Hepatocyte (in vitro differentiated cells): ENCODE results near the gene FGGY. TPM values are rescaled to one million over a fixed set of nuclear protein-coding genes. Genes with fewer than 3 reads are reported as not detected.

Experiments used
- DNase-seq: peaks from one replicate; pipeline ENCODE4 v3.0.0-alpha.2; 2016; ENCODE audit warnings: low spot score
- H2AFZ ChIP-seq: fragments of 200-600 bp; sonication (generic); 2 replicates; pipeline ENCODE4 v1.6.0; 2016; ENCODE audit warnings: antibody characterized with exemption, mild to moderate bottlenecking
- H3K27ac ChIP-seq: fragments of 200-600 bp; sonication (generic); 2 replicates; pipeline ENCODE4 v1.5.1; 2016; ENCODE audit warnings: mild to moderate bottlenecking
- H3K27me3 ChIP-seq: fragments of 200-600 bp; sonication (generic); 2 replicates; pipeline ENCODE4 v1.6.1; 2016
- H3K36me3 ChIP-seq: fragments of 200-600 bp; sonication (generic); replicated peaks from 2 replicates; pipeline ENCODE4 v1.5.1; 2016; ENCODE audit warnings: low read depth; ENCODE audit not compliant: insufficient read depth
- H3K4me1 ChIP-seq: fragments of 200-600 bp; sonication (generic); 2 replicates; pipeline ENCODE4 v1.5.1; 2016; ENCODE audit warnings: mild to moderate bottlenecking, moderate library complexity; ENCODE audit not compliant: insufficient read depth
- H3K4me2 ChIP-seq: fragments of 200-600 bp; sonication (generic); 2 replicates; pipeline ENCODE4 v1.6.0; 2016
- H3K4me3 ChIP-seq: fragments of 200-600 bp; sonication (generic); 2 replicates; pipeline ENCODE4 v1.5.1; 2016; ENCODE audit warnings: mild to moderate bottlenecking
- H3K79me2 ChIP-seq: fragments of 200-600 bp; sonication (generic); 2 replicates; pipeline ENCODE4 v1.6.0; 2017; ENCODE audit warnings: mild to moderate bottlenecking
- H3K9me2 ChIP-seq: fragments of 200-600 bp; sonication (generic); replicated peaks from 2 replicates; pipeline ENCODE4 v1.6.0; 2017; ENCODE audit warnings: mild to moderate bottlenecking; ENCODE audit not compliant: insufficient read depth
- H3K9me3 ChIP-seq: fragments of 200-600 bp; sonication (generic); 2 replicates; pipeline ENCODE4 v1.5.1; 2016; ENCODE audit warnings: low read depth, mild to moderate bottlenecking
- H4K20me1 ChIP-seq: fragments of 200-600 bp; sonication (generic); 2 replicates; pipeline ENCODE4 v1.6.0; 2016; ENCODE audit warnings: mild to moderate bottlenecking; ENCODE audit not compliant: insufficient read depth, poor library complexity, severe bottlenecking
- CTCF ChIP-seq: fragments of 200-600 bp; sonication (generic); IDR thresholded peaks from 2 replicates; pipeline ENCODE4 v1.5.1; 2016; ENCODE audit warnings: antibody characterized with exemption, mild to moderate bottlenecking; ENCODE audit not compliant: poor library complexity
- EZH2 ChIP-seq: fragments of 200-600 bp; sonication (generic); IDR thresholded peaks from 2 replicates; pipeline ENCODE4 v1.6.1; 2016; ENCODE audit warnings: antibody characterized with exemption, mild to moderate bottlenecking, borderline replicate concordance
- EZH2phosphoT487 ChIP-seq: fragments of 200-600 bp; sonication (generic); IDR thresholded peaks from one replicate; pipeline ENCODE4 v1.6.1; 2018; ENCODE audit warnings: antibody characterized with exemption, mild to moderate bottlenecking, low read depth, moderate library complexity; ENCODE audit not compliant: unreplicated experiment, severe bottlenecking
- WGBS: methylation state at CpG from one replicate; pipeline ENCODE4 v1.1.6; 2016; ENCODE audit warnings: low lambda C conversion rate; ENCODE audit errors: missing lambda C conversion rate; 5-methylcytosine and 5-hydroxymethylcytosine counted together
- polyA plus RNA-seq: library from polyadenylated mRNA; unstranded; fragments of >200 nt; fragmentation: Nextera tagmentation; extraction: Ambion mirVana; gene quantifications from 2 replicates; pipeline ENCODE4 v1.2.1, GENCODE V29; 2016
- total RNA-seq: library from RNA; depleted of rRNA; stranded (reverse); fragments of >200 nt; gene quantifications from 2 replicates; pipeline ENCODE4 v1.2.3, GENCODE V29; 2014

Gene FGGY
- total and polyA plus RNA-seq, 2 experiments from 2014 or later = 18.0 to 20.6 TPM

- Histone ChIP-seq H3K27me3 (no peaks in the 10 kb centered on the region), H3K9me2 (no peaks in the 10 kb centered on the region), H3K9me3 (no peaks in the 10 kb centered on the region), H3K4me3 (no peak overlapping the region), H4K20me1 (no peaks in the 10 kb centered on the region), H3K36me3 (no peaks in the 10 kb centered on the region), H3K27ac (peak overlapping the region; percentile 79), H2AFZ (peak overlapping the region; percentile 31), H3K79me2 (no peaks in the 10 kb centered on the region), H3K4me2 (peak overlapping the region; percentile 21), H3K4me1 (peaks cover 4% of the 10 kb centered on the region)
- WGBS = 47% methylated on average over 5 of the region's 5 CpGs
- TF ChIP-seq EZH2 = no peak
- peak; percentile 28 for DNase-seq
These were observed 246.3 kb downstream of the FGGY start for GRCh38 chr1:59543211-59543668.

- Histone ChIP-seq H3K4me2 (no peak overlapping the region), H3K79me2 (no peaks in the 10 kb centered on the region), H3K4me3 (no peak overlapping the region), H3K9me2 (no peaks in the 10 kb centered on the region), H3K9me3 (no peaks in the 10 kb centered on the region), H3K36me3 (no peaks in the 10 kb centered on the region), H3K27ac (peak overlapping the region; percentile 79), H3K4me1 (peaks cover 10% of the 10 kb centered on the region), H3K27me3 (no peaks in the 10 kb centered on the region), H2AFZ (no peak overlapping the region), H4K20me1 (no peaks in the 10 kb centered on the region)
- DNase-seq = no peak
- TF ChIP-seq EZH2phosphoT487 (no peak), CTCF (no peak), EZH2 (no peak)
- 98% methylated on average over 3 of the region's 3 CpGs for WGBS
These were observed 247.9 kb downstream of the FGGY start for GRCh38 chr1:59544615-59545293.

GRCh38 chr1:59545830-59546229 is 248.9 kb downstream of the FGGY start:
- H3K79me2 ChIP-seq = no peaks in the 10 kb centered on the region
- no peak overlapping the region for H2AFZ ChIP-seq
- H3K27me3 ChIP-seq = no peaks in the 10 kb centered on the region
- no peak overlapping the region for H3K4me3 ChIP-seq
- H3K9me2 ChIP-seq = no peaks in the 10 kb centered on the region
- H3K27ac ChIP-seq = no peak overlapping the region
- no peaks in the 10 kb centered on the region for H3K36me3 ChIP-seq
- H3K9me3 ChIP-seq = no peaks in the 10 kb centered on the region
- H3K4me1 ChIP-seq = peaks cover 16% of the 10 kb centered on the region
- 82% methylated on average over 2 of the region's 2 CpGs for WGBS
- TF ChIP-seq EZH2 (no peak), CTCF (no peak), EZH2phosphoT487 (no peak)
- no peak overlapping the region for H3K4me2 ChIP-seq
- no peaks in the 10 kb centered on the region for H4K20me1 ChIP-seq
- no peak for DNase-seq

GRCh38 chr1:59549066-59549837 is 252.4 kb downstream of the FGGY start:
- Histone ChIP-seq H3K4me3 (no peak overlapping the region), H3K27me3 (no peaks in the 10 kb centered on the region), H3K79me2 (no peaks in the 10 kb centered on the region), H3K9me2 (no peaks in the 10 kb centered on the region), H4K20me1 (no peaks in the 10 kb centered on the region), H3K36me3 (no peaks in the 10 kb centered on the region), H3K4me2 (no peak overlapping the region), H3K9me3 (no peaks in the 10 kb centered on the region), H2AFZ (no peak overlapping the region), H3K27ac (peak overlapping the region; percentile 48), H3K4me1 (peaks cover 12% of the 10 kb centered on the region)
- 80% methylated on average over 5 of the region's 5 CpGs for WGBS
- TF ChIP-seq EZH2phosphoT487 (no peak), EZH2 (no peak), CTCF (no peak)
- no peak for DNase-seq
